Astrocyte of the cerebellum (primary cell): ENCODE data around the gene PFKFB4.

ENCODE experiments used
- DNase-seq: peaks from one replicate; pipeline ENCODE4 v3.0.0-alpha.2; 2011; ENCODE audit warnings: low read depth
- H3K4me3 ChIP-seq: 2 replicates; pipeline ENCODE4 v1.5.1; 2011; ENCODE audit warnings: mild to moderate bottlenecking, low read depth, low read length, moderate library complexity
- CTCF ChIP-seq: IDR thresholded peaks from 2 replicates; pipeline ENCODE4 v1.5.1; 2012; ENCODE audit warnings: low read length, low read depth, moderate library complexity, mild to moderate bottlenecking; ENCODE audit errors: missing control alignments
- in situ Hi-C: cut with HindIII; loops from 2 replicates; pipeline ENCODE4 v1.10.0; 2017; ENCODE audit warnings: low sequenced_read_pairs

PFKFB4 gene

GRCh38 chr3:48594417-48595049 is 37.9 kb upstream of the PFKFB4 start:
- TF ChIP-seq CTCF: no peak
- in situ Hi-C loops: no loop called here
- no peak for DNase-seq
- peak overlapping the region; percentile 35 for H3K4me3 ChIP-seq

GRCh38 chr3:48593337-48593736 is 36.7 kb upstream of the PFKFB4 start:
- in situ Hi-C loops: no loop called here
- TF ChIP-seq CTCF: no peak
- no peak overlapping the region for H3K4me3 ChIP-seq
- DNase-seq: no peak

GRCh38 chr3:48592519-48593087 is 36.0 kb upstream of the PFKFB4 start:
- H3K4me3 ChIP-seq: no peak overlapping the region
- in situ Hi-C loops: no loop called here

DNA sequence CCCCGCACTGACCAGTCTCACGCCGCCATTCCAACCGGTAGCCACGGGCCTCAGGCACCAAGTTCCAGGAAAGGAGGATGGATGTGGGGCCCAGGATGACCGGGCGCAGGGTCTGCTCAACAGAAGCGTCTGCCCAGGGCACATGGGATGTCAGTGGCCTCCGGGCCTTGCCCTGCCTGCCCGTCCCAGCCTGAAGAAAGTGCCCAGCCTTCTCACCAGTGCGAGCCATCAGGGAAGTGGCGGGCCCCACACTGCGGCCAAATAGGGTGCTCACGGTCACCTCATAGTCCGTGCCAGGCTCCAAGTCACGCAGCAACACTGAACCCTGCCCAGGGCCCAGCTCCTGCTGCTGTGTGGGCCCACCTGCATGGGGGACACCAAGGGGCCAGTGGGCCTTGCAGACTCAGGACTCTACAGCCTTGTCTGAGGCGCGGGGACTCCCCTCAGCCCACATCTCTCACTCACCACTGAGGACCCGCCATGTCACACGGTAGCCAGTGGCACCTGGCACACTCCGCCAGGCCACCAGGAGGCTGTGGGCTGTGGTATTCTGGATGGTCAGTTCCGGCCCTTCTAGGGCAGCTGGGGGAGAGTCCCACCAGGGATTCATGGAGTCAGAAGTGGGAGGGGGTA is 35.4 kb upstream of the PFKFB4 start:
- in situ Hi-C loops: no loop called here
- no peak overlapping the region for H3K4me3 ChIP-seq
- no peak for TF ChIP-seq CTCF
- DNase-seq: no peak

More at GRCh38 chr3:48592519-48593087, 36.0 kb upstream of the PFKFB4 start:
- no peak for DNase-seq
- no peak for TF ChIP-seq CTCF

DNA sequence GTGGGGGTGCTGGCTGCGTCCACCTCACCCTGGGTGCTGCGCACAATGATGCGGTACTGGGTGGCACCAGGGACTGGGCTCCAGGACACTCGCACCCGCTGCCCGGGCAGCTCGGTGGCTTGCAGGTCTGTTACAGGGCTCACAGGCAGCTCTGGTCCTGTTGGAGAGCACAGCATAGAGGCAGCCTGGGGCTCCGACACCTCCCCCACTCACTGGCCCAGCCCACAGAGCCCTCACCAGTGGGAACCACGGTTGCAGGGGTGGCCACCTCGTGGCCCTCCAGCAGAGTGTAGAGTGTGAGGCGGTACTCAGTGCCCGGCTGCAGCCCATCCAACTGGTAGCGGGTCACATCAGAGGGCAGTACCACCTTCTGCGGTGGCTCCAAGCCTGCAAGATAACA is 34.8 kb upstream of the PFKFB4 start:
- TF ChIP-seq CTCF: no peak
- H3K4me3 ChIP-seq: no peak overlapping the region
- no peak for DNase-seq
- in situ Hi-C loops: no loop called here

GRCh38 chr3:48588230-48588629 is 31.6 kb upstream of the PFKFB4 start:
- in situ Hi-C loops: no loop called here
- no peak for TF ChIP-seq CTCF
- no peak overlapping the region for H3K4me3 ChIP-seq
- DNase-seq: no peak
